ENCODE data around the gene PFKP. TPM values are rescaled to one million over a fixed set of nuclear protein-coding genes. Genes with fewer than 3 reads are reported as not detected.

Gene PFKP
- total RNA-seq, 1 donor from 2014 or later: 23.5 TPM

DNA sequence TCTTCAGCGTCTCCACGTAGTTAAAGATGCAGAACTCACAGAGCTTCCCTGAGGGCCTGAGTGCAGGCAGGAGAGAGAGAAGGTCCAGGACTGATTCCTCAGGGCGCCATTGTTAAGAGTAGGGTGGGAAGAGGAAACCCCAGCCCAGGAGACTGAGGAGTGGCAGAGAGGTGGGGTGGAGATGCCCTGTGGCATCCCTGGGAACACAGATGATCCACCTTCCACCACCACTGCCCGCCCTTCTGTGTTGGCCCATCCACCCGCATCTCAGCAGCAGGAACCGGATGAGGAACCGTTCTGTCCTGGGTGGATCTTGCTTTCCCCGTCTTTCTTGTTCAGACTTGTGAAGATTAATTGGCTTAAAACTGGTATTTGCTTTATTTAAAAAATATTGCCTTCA lies 48.3 kb downstream of the PFKP start:
- Histone ChIP-seq H3K27ac (no peak overlapping the region), H3K27me3 (ENCODE audit: low read depth) (no peaks in the 10 kb centered on the region), H3K4me3 (no peak overlapping the region), H3K4me1 (no peaks in the 10 kb centered on the region), H3K36me3 (peaks cover 34% of the 10 kb centered on the region), H3K9me3 (no peaks in the 10 kb centered on the region)
- TF ChIP-seq, protein P1, sequence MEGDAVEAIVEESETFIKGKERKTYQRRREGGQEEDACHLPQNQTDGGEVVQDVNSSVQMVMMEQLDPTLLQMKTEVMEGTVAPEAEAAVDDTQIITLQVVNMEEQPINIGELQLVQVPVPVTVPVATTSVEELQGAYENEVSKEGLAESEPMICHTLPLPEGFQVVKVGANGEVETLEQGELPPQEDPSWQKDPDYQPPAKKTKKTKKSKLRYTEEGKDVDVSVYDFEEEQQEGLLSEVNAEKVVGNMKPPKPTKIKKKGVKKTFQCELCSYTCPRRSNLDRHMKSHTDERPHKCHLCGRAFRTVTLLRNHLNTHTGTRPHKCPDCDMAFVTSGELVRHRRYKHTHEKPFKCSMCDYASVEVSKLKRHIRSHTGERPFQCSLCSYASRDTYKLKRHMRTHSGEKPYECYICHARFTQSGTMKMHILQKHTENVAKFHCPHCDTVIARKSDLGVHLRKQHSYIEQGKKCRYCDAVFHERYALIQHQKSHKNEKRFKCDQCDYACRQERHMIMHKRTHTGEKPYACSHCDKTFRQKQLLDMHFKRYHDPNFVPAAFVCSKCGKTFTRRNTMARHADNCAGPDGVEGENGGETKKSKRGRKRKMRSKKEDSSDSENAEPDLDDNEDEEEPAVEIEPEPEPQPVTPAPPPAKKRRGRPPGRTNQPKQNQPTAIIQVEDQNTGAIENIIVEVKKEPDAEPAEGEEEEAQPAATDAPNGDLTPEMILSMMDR (IDR thresholded peaks at IDR 0.05): no peak
- intact Hi-C loops (cut with DNase I): no loop called here
- no peak for ATAC-seq
- no peak for DNase-seq

DNA sequence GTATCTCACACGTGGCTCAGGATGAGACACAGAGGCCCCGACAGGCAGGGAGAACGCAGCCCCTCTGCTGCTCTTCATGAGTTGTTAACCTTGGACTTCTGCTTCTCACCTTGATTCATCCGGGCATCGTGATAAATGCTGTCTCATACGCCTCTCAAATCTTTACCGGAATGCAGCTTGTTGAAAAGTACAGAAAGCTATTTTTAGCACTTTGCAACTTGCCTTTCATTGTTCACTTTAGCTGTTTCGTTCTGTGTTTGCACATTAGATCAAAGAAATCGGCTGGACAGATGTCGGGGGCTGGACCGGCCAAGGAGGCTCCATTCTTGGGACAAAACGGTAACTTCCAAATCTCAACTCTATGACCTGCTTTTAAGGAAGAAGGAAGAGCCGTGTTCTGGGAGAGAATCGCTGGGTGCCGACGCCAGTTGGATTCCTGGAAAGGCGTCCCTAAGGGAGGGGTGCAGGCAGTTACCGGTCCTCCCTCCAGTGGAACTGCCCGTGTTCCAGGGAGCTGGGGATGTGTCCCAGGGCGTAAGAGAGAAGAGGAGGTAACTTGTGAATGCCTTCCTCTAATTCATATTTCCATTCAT lies 49.3 kb downstream of the PFKP start:
- H3K27me3 ChIP-seq (ENCODE audit: low read depth): no peaks in the 10 kb centered on the region
- peaks cover 34% of the 10 kb centered on the region for H3K36me3 ChIP-seq
- H3K27ac ChIP-seq: no peak overlapping the region
- TF ChIP-seq, protein P1 (IDR thresholded peaks at IDR 0.05): no peak
- no peaks in the 10 kb centered on the region for H3K9me3 ChIP-seq
- H3K4me3 ChIP-seq: no peak overlapping the region
- no peaks in the 10 kb centered on the region for H3K4me1 ChIP-seq
- DNase-seq: no peak
- intact Hi-C loops (cut with DNase I): no loop called here
- peak; percentile 28 to 74 for ATAC-seq

DNA sequence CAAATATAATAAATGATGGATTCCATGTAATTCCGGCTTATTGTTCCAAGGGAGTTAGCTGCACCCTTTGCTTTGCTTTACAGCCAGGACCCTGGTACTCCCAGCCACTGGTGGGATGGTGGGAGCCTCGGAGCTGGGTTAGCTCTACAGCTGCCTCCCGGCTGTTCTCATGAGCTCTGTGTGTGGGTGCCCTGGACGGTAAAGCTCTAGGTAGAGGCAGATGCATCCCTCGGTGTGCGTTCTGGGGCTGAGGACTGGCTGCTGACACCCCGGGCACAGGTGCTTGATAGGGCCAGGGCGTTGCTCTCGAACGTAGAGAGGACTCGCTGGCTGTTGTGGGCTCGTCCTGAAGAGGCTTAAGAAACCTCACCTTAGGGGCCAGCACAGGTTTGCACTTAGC lies 50.1 kb downstream of the PFKP start:
- Histone ChIP-seq H3K9me3 (no peaks in the 10 kb centered on the region), H3K36me3 (peaks cover 36% of the 10 kb centered on the region), H3K4me3 (no peak overlapping the region), H3K27me3 (ENCODE audit: low read depth) (no peaks in the 10 kb centered on the region), H3K27ac (no peak overlapping the region), H3K4me1 (no peaks in the 10 kb centered on the region)
- TF ChIP-seq, protein P1 (IDR thresholded peaks at IDR 0.05): no peak
- DNase-seq: no peak
- intact Hi-C loops (cut with DNase I): no loop called here
- no peak for ATAC-seq

DNA sequence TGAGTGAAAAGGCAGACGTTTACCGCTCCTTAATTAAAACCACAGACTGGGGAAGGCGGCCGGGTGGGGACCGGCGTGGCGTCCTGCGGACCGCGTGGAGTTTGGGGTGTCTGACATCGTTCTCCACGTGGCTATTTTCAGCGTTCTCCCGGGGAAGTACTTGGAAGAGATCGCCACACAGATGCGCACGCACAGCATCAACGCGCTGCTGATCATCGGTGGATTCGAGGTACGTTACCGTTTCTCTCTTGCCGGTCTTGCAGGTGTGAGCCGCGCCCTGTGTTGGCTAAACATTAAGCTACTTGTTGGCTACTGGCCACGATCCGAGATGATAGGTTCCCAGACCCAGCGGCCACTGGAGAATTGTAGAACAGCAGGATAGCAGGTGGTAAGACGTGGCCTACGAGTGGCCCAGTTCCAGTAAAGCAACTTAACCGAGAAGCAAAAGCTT lies 51.3 kb downstream of the PFKP start:
- TF ChIP-seq, protein P1 (IDR thresholded peaks at IDR 0.05): no peak
- Histone ChIP-seq H3K9me3 (no peaks in the 10 kb centered on the region), H3K27ac (no peak overlapping the region), H3K27me3 (ENCODE audit: low read depth) (no peaks in the 10 kb centered on the region), H3K4me3 (no peak overlapping the region), H3K36me3 (peaks cover 33% of the 10 kb centered on the region), H3K4me1 (no peaks in the 10 kb centered on the region)
- DNase-seq (no peak), ATAC-seq (no peak)
- intact Hi-C loops (cut with DNase I): no loop called here

DNA sequence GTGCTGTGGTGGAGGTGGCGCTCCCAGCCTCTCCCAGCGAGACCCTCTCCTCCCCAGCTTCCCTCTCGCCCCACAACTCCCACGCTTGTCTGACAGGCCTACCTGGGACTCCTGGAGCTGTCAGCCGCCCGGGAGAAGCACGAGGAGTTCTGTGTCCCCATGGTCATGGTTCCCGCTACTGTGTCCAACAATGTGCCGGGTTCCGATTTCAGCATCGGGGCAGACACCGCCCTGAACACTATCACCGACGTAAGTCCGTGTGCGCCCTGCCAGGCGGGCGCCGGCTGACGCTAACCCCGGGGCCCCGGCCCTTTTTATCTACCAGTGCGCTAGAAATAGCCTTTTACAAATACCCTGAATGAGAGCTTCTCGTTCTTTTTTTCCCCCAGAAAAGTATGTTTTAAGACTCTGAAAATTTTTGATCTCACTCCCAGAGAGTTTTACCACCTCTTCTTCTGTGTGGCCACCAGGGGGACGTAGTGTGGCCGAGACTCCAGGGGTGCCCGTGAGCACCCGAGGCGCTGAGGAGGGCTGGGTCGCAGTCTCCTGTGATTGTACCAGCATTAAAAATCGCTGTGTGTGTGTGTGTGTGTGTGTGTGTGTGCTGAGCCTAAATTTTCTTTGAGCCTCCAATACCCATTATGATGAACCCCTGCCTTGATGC lies 52.6 kb downstream of the PFKP start:
- Histone ChIP-seq H3K4me3 (no peak overlapping the region), H3K9me3 (no peaks in the 10 kb centered on the region), H3K36me3 (peaks cover 31% of the 10 kb centered on the region), H3K27ac (no peak overlapping the region), H3K27me3 (ENCODE audit: low read depth) (no peaks in the 10 kb centered on the region), H3K4me1 (no peaks in the 10 kb centered on the region)
- TF ChIP-seq, protein P1 (IDR thresholded peaks at IDR 0.05): peak; percentile 31
- DNase-seq: no peak
- intact Hi-C loops (cut with DNase I): no loop called here
- no peak for ATAC-seq

Data from lower lobe of right lung (tissue), 2 donors.